ENCODE results near the gene SLC9C1.

- TF ChIP-seq SUZ12 (IDR thresholded peaks at IDR 0.05; ENCODE audit: extremely low read depth, insufficient read depth, insufficient read length) = no peak
- TF ChIP-seq ZNF274 (IDR thresholded peaks at IDR 0.05; ENCODE audit: low read depth, low read length) = no peak
These were observed 159.5 kb downstream of the SLC9C1 start for GRCh38 chr3:112134335-112135124.
